ENCODE data around the gene LENG9. TPM values are rescaled to one million over a fixed set of nuclear protein-coding genes. Genes with fewer than 3 reads are reported as not detected.

Gene LENG9
- total RNA-seq, 1 donor from 2014 or later = 1.7 TPM

- Histone ChIP-seq H3K4me1 (peaks cover 44% of the 10 kb centered on the region), H3K36me3 (no peaks in the 10 kb centered on the region), H3K27ac (replicated peaks) (peak overlapping the region; percentile 75), H3K4me3 (peak overlapping the region; percentile 23), H3K27me3 (ENCODE audit: low read depth) (peaks cover 91% of the 10 kb centered on the region), H3K9me3 (replicated peaks) (no peaks in the 10 kb centered on the region)
- DNase-seq = no peak
- no peak for TF ChIP-seq CTCF (IDR thresholded peaks at IDR 0.05; ENCODE audit: borderline replicate concordance)
- intact Hi-C loops (cut with micrococcal nuclease) = no loop called here
Observed at GRCh38 chr19:54418030-54418929, 45.3 kb downstream of the LENG9 start.

DNA sequence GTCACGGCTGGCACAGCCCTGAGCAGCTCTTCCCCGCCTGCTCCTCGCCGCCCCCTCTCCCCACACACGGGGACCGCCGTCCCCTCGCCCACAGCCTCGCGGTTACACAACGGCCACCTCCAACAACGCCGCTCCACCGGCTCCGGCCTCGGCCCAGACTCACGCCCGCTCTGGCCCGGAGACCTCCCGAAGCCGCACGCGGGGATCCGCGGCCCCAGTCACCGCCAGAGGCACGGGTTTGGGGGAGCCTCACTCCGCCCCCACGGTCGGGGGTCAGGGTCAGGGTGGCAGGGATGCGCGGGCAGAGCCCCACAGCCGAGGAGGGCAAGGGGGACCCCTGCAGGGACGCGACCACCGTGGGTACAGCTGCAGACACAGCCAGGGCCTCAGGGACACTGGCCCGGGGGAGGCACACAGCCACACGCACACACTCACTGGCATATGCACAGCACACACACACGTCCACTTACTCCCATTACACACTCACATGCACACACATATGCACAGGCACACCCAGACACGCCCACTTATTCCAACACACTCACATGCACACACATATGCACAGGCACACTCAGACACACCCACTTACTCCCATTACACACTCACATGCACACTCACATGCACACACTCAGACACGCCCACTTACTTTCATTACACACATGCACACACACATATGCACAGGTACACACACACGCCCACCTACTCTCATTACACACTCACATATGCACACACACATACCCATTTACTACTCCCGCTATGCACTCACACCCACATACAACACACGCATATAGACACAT is 46.7 kb downstream of the LENG9 start:
- H3K27ac ChIP-seq (replicated peaks) = peak overlapping the region; percentile 51
- H3K4me3 ChIP-seq = peak overlapping the region; percentile 58
- intact Hi-C loops (cut with micrococcal nuclease) = no loop called here
- H3K9me3 ChIP-seq (replicated peaks) = no peaks in the 10 kb centered on the region
- TF ChIP-seq CTCF (IDR thresholded peaks at IDR 0.05; ENCODE audit: borderline replicate concordance) = no peak
- H3K36me3 ChIP-seq = no peaks in the 10 kb centered on the region
- no peak for DNase-seq
- H3K27me3 ChIP-seq (ENCODE audit: low read depth) = peaks cover 90% of the 10 kb centered on the region
- H3K4me1 ChIP-seq = peaks cover 44% of the 10 kb centered on the region

GRCh38 chr19:54415901-54416673 is 47.5 kb downstream of the LENG9 start:
- H3K4me1 ChIP-seq = peaks cover 42% of the 10 kb centered on the region
- peak overlapping the region; percentile 51 for H3K27ac ChIP-seq (replicated peaks)
- no peak for DNase-seq
- no peaks in the 10 kb centered on the region for H3K9me3 ChIP-seq (replicated peaks)
- H3K36me3 ChIP-seq = no peaks in the 10 kb centered on the region
- H3K27me3 ChIP-seq (ENCODE audit: low read depth) = peaks cover 88% of the 10 kb centered on the region
- peak overlapping the region; percentile 58 for H3K4me3 ChIP-seq
- intact Hi-C loops (cut with micrococcal nuclease) = no loop called here
- TF ChIP-seq CTCF (IDR thresholded peaks at IDR 0.05; ENCODE audit: borderline replicate concordance) = no peak

- intact Hi-C loops (cut with micrococcal nuclease) = no loop called here
- no peaks in the 10 kb centered on the region for H3K36me3 ChIP-seq
- H3K4me3 ChIP-seq = peak within 1 kb of the TSS; percentile 58
- DNase-seq = no peak
- H3K27ac ChIP-seq (replicated peaks) = peak within 1 kb of the TSS; percentile 51
- peaks cover 34% of the 10 kb centered on the region for H3K4me1 ChIP-seq
- H3K27me3 ChIP-seq (ENCODE audit: low read depth) = peaks cover 88% of the 10 kb centered on the region
- peak; percentile 54 for TF ChIP-seq CTCF (IDR thresholded peaks at IDR 0.05; ENCODE audit: borderline replicate concordance)
- H3K9me3 ChIP-seq (replicated peaks) = no peaks in the 10 kb centered on the region
Observed at GRCh38 chr19:54415208-54415900, 48.2 kb downstream of the LENG9 start, which contains the start of gene TTYH1. TSS of gene TTYH1 (plus strand) at chr19:54415464. CDS start at chr19:54415553, 89 bp downstream.
